NCI-H146 treated with DMSO at 0.1 percent for 48 hours (cell line): ENCODE measurements around the gene ARHGAP12.

ENCODE experiments used
- DNase-seq: peaks from one replicate; lab custom pipeline; 2025; ENCODE audit not compliant: unreplicated experiment; lab: John Stamatoyannopoulos, UW

Gene ARHGAP12

DNA sequence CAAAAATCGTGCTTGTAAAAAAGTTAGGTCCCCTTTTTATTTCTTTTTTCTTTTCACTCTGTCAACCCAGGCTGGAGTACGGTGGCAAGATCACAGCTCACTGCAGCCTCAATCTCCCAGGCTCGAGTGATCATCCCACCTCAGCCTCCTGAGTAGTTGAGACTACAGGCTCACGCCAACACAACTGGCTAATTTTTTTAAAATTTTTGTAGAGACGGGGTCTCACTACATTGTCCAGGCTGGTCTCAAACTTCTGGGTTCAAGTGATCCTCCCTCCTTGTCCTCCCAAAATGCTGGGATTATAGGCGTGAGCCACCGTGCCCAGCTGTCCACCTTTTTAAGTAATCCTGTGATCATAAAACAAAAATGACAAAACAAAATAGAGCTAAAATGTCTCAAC is 19.4 kb upstream of the ARHGAP12 start:
- DNase-seq = no peak

DNA sequence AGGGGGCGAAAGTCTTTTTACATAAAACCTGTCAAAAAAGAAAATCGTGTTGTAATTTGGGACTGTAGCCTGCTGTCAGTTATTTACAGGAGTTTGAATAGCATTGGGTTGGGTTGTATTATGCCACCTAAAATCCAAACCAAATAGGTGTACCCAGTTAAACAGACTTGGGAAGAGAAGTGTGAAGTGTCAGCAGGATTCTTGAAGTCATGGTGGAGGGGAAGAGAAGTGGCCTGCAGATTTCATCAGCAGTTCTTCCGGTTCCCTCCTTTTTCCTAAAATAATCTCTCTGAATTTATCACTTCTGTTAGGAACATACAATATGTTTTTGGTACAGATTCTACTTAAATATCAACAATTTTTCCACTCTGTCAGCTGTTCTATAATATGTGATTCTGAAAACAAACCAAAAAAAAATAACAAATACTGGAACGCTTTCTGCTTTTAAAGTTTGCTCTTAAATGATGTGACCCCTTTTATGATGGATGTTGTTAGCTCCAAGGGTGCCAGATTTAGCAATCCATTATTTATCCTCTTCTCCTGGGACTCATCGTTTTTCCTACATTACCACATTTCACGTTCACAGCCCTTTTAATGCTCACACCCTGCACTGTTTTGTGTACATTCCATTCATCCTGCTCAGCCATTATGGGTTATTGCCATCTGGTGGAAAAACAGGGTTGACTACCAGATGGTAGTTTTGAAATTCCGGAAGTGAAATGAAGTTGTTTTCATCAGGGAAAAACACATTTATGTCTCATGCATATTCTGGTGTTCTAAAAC is 18.7 kb upstream of the ARHGAP12 start:
- DNase-seq = peak; percentile 34

DNA sequence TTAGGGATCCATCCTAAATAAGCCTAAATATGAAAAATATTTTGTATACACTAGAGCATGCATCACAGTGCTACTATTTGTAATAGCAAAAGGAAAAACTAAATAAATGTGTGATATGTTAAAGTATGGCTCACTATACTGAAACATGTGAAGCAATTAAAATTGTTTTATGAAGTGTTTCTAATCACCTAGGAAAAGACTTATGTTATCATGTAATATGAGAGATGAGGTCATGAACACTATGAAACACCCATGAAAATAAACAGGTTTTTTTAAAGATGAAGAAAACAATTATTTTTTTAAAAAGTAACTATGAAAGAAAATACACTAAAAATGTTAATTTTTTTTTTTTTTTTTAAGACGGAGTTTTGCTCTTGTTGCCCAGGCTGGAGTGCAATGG is 16.8 kb upstream of the ARHGAP12 start:
- no peak for DNase-seq

DNA sequence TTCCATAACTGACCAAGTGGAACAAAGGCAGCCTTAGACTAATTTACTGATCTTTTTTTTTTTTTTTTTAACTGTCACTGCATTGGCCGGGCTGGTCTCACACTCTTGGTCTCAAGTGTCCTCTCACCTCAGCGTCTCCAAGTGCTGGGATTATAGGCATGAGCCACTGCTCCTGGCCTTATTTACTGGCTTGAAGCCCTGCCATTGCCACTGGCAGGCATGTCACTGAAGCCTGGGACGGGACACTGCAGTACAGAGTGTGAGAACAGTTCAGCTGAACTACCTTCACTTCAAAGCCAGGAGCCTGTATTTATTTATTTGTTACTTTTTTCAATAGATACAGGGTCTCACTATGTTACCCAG is 15.4 kb upstream of the ARHGAP12 start:
- DNase-seq = no peak

DNA sequence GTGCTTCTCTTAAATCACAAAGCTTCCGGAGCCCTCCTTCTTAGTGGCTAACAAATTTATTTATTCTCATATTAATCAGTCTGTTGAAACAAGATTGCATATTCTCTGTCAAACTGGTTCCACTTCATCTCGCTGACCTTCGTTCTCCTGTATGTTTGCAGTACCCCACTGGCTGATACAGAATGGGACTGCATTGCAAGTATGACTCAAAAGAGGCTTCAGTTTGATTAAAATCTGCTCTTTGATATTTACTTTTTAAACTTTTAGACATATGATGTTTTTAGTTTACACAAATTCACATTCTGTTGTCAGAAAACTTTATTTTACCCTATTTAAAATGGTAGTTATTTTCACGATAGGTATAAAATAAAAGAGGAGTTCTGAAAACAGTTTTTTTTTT is 14.3 kb upstream of the ARHGAP12 start:
- no peak for DNase-seq

DNA sequence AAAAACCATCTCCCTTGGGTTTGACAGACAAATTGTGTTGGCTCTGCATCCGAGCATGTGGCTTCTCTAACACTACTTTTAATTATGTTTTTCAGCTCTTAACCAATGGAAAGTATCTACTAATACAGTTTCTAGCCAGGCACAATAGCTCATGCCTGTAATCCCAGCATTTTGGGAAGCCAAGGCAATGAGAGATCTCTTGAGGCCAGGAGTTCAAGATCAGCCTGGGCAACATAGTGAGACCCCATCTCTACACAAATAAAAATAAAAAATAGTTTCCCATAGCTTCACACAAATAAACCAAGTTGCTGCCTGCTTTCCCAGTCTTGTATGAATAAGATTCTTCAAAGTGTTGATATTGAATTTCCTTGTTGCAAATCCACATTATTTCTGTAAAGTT is 13.8 kb upstream of the ARHGAP12 start:
- no peak for DNase-seq

DNA sequence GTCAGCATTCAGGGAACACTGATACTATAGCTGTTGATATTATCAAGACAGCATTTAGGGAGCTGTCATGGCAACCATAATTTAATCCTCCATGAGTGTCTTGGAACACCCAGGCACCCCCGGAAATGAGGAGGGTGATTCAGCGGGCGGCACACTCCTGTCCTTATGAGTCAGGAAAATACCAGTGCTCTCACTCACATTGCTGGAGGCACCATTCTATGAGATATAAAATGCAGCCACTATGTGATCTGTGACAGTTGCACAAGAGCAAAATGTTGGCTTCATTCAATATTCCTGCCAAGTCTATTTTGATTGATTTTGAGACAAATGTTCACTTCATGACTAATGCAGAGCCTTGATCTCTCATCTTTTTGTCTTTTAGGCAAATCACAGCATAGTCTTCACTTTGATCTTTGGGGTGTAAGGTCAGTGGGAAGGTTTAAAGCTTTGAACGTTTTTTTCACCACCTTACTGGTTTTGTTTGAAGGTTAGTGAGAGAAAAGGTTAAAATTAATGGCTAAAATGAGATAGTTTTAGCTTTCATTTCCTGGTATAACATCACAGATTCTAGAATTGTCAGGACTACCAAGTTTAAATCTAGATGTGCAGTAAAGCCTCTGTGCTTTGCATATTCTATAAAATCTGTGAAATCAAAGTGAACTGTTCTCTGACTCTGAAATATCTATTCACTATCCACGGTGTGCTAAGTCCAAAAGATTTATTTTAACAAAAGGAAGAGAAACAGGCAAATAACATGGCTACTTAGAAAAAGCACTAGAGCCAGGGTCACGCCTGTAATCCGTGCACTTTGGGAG is 12.4 kb upstream of the ARHGAP12 start:
- DNase-seq = no peak

DNA sequence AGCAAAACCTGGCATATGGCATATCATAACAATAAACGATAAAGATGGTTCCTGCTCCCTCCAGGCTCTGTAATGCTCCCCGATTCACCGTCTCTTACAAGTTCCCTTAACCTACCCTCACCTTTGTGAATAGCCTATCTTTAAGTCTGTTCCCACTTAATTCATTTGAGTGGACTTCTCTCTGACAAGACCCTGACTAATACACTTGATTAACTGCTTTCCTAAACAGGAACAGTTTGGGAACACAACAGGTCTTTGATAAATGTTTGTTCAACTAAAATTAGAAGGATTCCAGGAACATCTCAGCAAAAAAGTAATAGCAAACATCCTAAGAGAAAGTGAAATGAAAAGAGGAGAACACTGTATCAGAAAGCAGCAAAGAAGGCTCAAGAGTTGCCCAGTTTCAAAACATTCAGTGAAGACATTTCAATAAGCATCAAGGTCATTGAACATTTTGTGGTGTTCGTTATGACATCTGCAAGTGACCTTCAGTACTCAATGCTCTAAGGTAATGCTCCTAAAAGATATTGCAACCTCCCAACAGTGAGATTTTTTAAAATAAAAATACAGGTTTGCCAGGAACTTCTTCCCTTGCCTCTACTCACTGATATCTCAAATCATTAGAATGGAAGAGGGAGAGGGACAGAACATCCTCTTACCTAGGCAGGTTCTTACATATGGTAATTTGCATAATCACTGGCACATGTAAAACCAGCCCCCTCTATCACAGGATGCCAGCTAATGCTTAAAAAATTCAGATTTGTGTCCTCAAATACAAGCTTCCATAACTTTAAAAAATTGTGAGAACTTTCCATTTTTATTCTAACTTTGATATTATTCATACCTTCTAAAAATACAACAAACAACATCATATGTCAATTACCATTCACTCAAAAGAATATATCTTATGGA is 11.4 kb upstream of the ARHGAP12 start:
- no peak for DNase-seq

DNA sequence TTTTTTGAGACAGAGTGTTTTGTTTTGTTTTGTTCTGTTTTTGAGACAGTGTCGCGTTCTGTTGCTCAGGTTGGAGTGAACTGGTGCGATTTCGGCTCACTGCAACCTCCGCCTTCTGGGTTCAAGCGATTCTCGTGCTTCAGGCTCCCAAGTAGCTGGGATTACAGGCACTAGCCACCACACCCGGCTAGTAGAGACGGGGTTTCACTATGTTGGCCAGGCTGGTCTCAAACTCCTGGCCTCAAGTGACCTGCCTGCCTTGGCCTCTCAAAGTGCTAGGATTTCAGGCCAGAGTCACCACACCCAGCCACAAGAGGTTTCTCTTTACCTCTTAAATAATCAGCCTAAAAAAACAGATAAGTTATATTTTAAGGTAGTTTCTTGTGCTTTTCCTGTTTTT is 8.7 kb upstream of the ARHGAP12 start:
- no peak for DNase-seq

DNA sequence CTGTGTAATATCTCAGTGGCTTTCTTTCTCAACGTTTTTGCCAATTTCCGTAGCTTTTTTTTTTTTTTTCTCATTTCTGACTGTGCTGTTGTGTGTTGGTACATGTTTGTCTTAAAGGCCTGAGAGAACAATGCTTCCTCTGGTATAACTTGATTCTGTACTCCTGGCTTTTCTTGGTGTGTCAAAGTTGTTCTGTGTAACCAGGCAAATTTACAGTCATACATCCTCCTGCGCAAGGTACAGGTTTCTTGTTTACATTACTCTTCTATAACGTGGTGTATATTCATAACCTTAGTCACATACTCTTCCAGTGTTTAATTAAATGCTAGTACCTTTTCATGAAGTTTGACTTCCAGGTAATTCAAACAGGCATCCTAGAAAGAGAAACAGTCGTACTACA is 8.3 kb upstream of the ARHGAP12 start:
- DNase-seq = no peak

DNA sequence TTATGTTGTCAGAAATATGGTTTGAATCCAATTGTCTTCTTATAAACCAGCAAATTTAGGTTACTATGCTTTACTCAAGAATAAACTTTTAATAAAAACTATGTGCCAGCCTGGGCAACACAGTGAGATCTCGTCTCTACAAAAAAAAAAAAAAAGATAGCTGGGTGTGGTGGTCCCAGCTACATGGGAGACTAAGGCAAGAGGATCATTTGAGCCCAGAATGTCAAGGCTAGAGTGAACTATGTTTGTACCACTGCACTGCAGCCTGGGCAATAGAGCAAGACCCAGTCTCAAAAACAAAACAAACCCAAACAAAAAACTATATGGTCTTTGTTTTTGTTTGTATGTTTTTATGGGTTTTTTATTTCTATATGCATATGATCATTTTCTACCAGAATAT is 7.5 kb upstream of the ARHGAP12 start:
- DNase-seq = no peak

DNA sequence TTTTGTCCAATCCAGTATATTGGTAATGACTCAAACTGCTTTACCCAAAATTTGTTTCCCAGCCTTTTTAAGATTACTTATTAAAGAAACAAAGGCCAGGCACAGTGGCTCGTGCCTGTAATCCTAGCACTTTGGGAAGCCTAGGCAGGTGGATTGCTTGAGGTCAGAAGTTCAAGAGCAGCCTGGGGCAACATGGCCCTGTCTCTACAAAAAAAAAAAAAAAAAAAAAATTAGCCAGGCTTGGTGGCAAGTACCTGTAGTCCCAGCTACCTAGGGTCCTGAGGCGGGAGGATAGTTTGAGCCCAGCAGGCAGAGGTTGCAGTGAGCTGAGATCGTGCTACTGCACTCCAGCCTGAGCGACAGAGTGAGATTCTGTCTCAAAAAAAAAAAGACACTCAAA is 7.0 kb upstream of the ARHGAP12 start:
- DNase-seq = no peak

DNA sequence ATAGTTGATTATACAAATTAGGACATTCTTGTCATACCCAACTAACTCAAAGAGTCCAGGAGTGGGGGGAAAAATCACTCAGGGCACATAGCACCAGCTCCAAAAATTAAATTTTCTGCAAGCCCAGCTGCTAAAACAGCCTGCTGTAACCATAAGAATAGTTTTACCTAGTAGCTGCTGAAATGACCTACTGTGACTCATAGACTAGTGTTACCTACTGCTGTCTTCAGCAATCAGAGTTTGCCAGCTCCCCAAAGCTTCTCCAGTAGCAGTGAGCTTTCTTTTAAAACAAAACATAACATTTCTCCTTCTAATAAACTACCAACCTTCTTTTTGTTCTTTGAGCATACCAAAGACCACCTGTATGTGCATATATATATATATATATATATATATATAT is 4.2 kb upstream of the ARHGAP12 start:
- DNase-seq = no peak

DNA sequence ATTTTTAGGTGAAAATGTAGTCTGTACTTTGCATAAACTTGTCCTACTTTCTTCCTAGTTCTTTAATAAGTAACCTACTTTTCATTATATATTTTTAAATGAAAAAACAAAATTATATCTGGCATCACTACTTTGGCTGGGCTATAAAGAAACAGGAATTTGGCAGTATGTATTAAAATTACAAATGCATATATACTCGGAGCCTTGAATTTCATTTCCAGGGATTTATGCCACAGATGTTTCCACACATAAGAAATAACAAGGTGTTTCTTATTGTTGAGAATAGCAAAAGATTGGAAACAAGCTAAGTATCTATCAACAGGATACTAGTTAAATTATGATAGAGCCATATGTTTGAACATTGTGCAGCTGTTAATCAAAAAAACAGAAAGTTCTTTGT is 2.2 kb upstream of the ARHGAP12 start:
- no peak for DNase-seq

DNA sequence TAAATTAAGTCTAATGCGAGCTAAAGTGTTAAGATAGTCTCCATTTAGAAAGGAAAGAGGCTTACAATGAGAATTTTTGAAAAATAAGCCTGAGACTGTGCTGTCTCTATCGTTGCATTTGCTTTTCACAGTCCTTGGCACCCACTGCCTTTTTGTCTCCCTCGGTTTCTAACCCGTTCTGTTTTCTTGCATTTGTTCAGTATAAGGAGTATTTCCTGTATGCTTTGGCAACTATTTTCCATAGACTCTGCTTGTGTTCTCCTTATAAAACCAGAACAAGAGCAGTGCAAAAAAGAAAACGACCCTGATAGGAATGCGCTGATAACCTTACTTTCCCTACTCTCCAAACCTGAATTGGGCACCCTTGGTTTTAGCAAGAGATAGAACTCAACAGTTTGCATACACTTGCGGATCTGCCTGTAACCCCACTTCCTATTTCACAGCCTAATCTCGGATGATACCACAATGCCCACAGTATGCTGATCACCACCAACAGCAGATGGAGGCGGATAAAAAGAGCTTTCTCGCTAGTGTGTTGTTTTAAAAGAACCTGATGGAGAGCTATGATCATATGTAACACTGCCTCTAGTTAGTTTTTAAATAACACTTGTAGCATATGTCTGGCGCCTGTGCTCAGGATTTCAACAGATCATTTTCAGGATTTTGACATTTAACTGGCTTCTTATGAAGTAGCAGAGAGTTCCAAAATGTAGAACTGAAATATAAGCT is 1.6 kb upstream of the ARHGAP12 start:
- DNase-seq = no peak

DNA sequence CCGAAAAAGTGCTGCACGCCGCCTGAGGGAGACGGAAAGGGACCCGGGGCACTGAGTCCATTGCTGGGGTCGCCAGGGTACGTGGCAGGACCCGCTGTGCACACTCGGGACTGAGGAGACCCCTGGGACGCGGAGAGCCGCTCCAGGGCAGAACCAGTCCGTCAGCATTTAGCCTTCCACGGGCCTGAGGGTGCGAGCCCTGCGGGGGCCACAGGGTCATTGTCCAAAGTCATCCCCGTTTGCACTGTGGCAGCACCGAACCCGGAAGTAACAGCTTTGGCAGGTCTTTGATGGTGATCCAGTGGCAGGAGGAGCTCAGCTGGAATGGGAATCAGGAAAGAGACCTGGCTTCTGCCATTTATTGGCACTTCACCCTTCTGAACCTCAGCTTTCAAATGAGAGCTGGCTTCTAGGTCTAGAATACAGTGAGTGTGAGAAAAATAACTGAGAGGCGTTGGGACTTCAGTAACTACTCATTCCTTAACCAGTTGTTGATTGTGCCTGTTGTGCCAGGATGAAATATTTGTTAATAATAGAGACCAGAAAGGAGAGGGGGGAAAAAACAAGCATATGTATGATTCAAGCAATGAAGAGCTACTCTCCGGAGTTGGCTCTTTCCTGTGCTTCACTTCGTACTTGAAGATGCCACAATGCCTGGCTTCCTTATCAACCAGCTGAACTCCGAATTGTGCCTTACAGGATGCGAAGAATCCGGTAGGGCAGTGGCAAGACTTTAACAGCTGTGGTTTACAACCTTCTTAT is 811 bp upstream of the ARHGAP12 start:
- DNase-seq = peak; percentile 39

DNA sequence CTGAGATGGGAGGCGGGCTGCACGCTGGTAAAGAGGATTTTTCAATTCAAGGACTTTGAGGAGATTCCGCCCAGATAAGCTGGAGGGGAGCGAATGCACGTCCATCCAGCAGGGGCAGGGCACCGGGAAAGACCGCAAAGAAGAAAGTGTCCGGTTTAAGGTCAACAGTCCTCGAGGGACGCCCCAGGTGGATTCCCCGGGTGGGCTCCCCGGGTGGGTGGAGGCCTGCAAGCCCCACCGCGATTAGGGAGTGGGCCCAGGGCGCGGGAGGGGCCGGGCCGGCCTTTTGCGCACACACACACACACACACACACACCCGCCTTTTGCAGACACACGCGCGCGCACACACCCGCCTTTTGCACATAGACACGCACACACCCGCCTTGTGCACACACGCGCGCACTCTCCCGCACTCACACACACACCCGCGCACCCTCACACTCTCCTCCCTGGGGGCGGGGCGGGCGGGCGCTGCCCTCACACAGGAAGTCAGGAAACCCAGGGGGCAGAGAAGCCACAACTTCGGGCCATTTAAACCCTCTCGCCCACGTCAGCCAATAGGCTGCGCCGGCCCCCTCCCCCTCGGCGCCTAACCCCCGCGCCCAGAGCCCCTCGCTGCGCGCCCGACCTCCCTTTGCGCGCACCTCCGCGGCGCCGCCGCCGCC is 615 bp downstream of the ARHGAP12 start:
- DNase-seq = peak; percentile 38

DNA sequence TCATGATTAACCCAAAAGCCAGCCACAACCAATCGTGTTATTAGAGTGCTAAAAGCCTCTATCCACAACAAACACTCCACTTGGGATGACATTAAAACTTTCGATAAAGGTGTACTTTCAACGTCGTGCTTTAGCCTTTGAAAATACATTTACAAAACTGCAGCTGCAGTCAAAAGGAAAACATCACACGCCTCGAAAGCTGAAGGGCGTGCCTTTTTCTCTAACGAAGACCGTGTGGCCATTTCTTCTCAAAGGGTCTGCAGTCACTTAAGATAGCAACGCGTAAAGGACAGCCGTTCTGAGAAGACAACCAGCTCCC is 1.1 kb downstream of the ARHGAP12 start:
- DNase-seq = no peak

DNA sequence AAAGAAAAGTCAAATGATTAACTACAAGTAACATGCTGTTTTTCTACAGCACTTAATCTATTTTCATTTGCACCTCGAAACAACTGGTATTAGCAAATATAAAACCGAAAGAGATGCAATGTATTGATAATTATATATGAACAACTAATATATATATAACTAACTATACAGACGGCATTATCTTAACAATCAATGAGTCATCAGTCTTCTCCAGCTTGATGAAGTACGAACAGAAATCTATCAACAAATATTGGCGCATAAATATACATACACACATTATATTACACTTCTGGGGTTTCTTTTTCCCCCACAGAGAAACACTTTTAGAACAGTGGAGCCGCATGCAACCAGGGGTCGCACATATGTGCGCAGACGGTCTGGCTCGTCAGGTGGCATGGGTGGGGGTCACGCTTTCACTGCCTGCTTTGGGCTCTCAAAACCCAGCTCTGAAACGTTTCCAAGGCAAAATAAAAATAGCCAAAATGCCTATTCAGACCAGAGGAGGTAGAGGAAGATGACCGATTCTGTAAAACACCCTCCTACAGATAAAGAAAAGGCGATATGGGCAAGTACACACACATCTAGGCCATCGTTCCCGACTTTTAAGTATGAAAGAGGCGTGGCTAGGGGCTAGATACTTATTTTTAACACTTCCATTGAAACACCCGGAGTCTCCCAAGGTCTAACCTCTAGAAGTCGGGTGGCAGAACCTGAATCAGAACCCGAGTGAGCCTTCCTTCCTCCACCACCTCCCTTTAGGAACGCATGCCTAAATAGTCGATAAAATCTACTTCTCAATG is 1.7 kb downstream of the ARHGAP12 start:
- DNase-seq = no peak
